Thoracic aorta (tissue), 2 donors: ENCODE data around the gene ZNF197. TPM values are rescaled to one million over a fixed set of nuclear protein-coding genes. Genes with fewer than 3 reads are reported as not detected.

Source experiments
- ATAC-seq: fragments of 150-250 bp; one replicate; pipeline ENCODE4 v1.8.0; 2017; ENCODE audit warnings: low read depth; ENCODE audit not compliant: insufficient number of reproducible peaks, low FRiP score
- DNase-seq: peaks from one replicate; pipeline ENCODE4 v3.0.0-alpha.2; 2020; ENCODE audit warnings: low spot score
- H3K27ac ChIP-seq, 2 donors: fragments of 200-600 bp; sonication (generic); 1 replicate in 1 of 2; 2 replicates in 1 of 2; pipeline ENCODE4 v1.5.1; 2016; ENCODE audit warnings: mild to moderate bottlenecking in 2 of 2, moderate library complexity in 2 of 2
- H3K27me3 ChIP-seq: fragments of 200-600 bp; sonication (generic); replicated peaks from 2 replicates; pipeline ENCODE4 v1.6.0; 2016; ENCODE audit warnings: mild to moderate bottlenecking; ENCODE audit not compliant: insufficient read depth
- H3K36me3 ChIP-seq: fragments of 200-600 bp; sonication (generic); one replicate; pipeline ENCODE4 v1.5.1; 2016
- H3K4me1 ChIP-seq, 2 donors: fragments of 200-600 bp; sonication (generic); 1 replicate in 1 of 2; 2 replicates in 1 of 2; pipeline versions ENCODE4 v1.5.1 to v1.6.0; 2016; ENCODE audit warnings: low read depth in 2 of 2, mild to moderate bottlenecking in 1 of 2; ENCODE audit not compliant: control insufficient read depth in 1 of 2
- H3K4me3 ChIP-seq: fragments of 200-600 bp; sonication (generic); 2 replicates; pipeline ENCODE4 v1.5.1; 2016; ENCODE audit warnings: mild to moderate bottlenecking
- H3K9me3 ChIP-seq: fragments of 200-600 bp; sonication (generic); 2 replicates; pipeline ENCODE4 v1.5.1; 2016
- CTCF ChIP-seq: fragments of 200-600 bp; sonication (generic); IDR thresholded peaks from one replicate; pipeline ENCODE4 v1.5.1; 2019; ENCODE audit warnings: antibody characterized with exemption
- total RNA-seq, 2 donors: library from RNA; depleted of rRNA; stranded (reverse); fragments of >200 nt; gene quantifications; one replicate each; pipeline versions ENCODE4 v1.1.0 to v1.2.3, GENCODE V29; 2016

Gene ZNF197
- total RNA-seq, 2 donors from 2014 or later, result 9.6 to 20.0 TPM

GRCh38 chr3:44584646-44585501, 40.0 kb upstream of the ZNF197 start, which contains the start of gene ZNF660:
Gene ZNF660 (plus strand): TSS chr3:44584964. CDS start chr3:44594194, 9,230 bp downstream.
- DNase-seq (peak; percentile 4), ATAC-seq (peak; percentile 81)
- peak within 1 kb of the TSS; percentile 71 to 75 for H3K27ac ChIP-seq
- peak within 1 kb of the TSS; percentile 84 for H3K4me3 ChIP-seq
- no peaks in the 10 kb centered on the region for H3K27me3 ChIP-seq
- H3K4me1 ChIP-seq, result peaks cover 0 to 17% of the 10 kb centered on the region in 2 donors
- no peaks in the 10 kb centered on the region for H3K9me3 ChIP-seq
- peaks cover 11% of the 10 kb centered on the region for H3K36me3 ChIP-seq
- no peak for TF ChIP-seq CTCF

- no peak overlapping the region for H3K4me3 ChIP-seq
- H3K36me3 ChIP-seq, result peaks cover 23% of the 10 kb centered on the region
- H3K4me1 ChIP-seq, result no peaks in the 10 kb centered on the region
- H3K27me3 ChIP-seq, result no peaks in the 10 kb centered on the region
- TF ChIP-seq CTCF, result no peak
- H3K27ac ChIP-seq, result no peak overlapping the region
- ATAC-seq, result no peak
- no peak for DNase-seq
- peaks cover 62% of the 10 kb centered on the region for H3K9me3 ChIP-seq
These were observed 28.2 kb upstream of the ZNF197 start for GRCh38 chr3:44596621-44597020.

GRCh38 chr3:44601749-44602148, 23.1 kb upstream of the ZNF197 start:
- peaks cover 4% of the 10 kb centered on the region for H3K36me3 ChIP-seq
- DNase-seq (no peak), ATAC-seq (no peak)
- peaks cover 39% of the 10 kb centered on the region for H3K9me3 ChIP-seq
- TF ChIP-seq CTCF, result no peak
- no peaks in the 10 kb centered on the region for H3K27me3 ChIP-seq
- no peaks in the 10 kb centered on the region for H3K4me1 ChIP-seq
- H3K4me3 ChIP-seq, result no peak overlapping the region
- H3K27ac ChIP-seq, result no peak overlapping the region

DNA sequence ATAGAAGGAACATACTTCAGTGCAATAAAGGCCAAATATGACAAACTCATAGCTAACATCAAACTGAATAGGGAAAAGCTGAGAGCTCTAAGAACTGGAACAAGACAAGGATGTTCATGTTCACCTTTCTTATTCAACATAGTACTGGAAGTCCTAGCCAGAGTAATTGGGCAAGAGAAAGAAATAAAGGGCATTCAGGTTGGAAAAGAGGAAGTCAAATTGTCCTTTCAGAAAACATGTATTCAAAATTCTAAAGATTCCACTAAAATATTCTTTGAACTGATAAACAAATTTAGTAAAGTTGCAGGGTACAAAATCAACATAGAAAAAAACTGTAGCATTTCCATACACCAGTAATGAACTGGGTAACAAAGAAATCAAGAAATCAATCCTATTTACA, 12.2 kb upstream of the ZNF197 start:
- no peaks in the 10 kb centered on the region for H3K4me1 ChIP-seq
- peaks cover 4% of the 10 kb centered on the region for H3K36me3 ChIP-seq
- H3K27me3 ChIP-seq, result no peaks in the 10 kb centered on the region
- no peak overlapping the region for H3K27ac ChIP-seq
- TF ChIP-seq CTCF, result no peak
- H3K4me3 ChIP-seq, result no peak overlapping the region
- H3K9me3 ChIP-seq, result peaks cover 7% of the 10 kb centered on the region
- no peak for ATAC-seq
- DNase-seq, result no peak

- Histone ChIP-seq H3K4me3 (no peak overlapping the region), H3K27ac (no peak overlapping the region), H3K36me3 (peaks cover 20% of the 10 kb centered on the region), H3K9me3 (no peaks in the 10 kb centered on the region), H3K27me3 (no peaks in the 10 kb centered on the region), H3K4me1 (peaks cover 12 to 19% of the 10 kb centered on the region in 2 donors)
- ATAC-seq (no peak), DNase-seq (no peak)
- TF ChIP-seq CTCF, result no peak
These were observed 3.9 kb downstream of the ZNF197 start for GRCh38 chr3:44628716-44629115.
